Testis (tissue), 3 donors: ENCODE data around the gene TM4SF5. TPM values are rescaled to one million over a fixed set of nuclear protein-coding genes. Genes with fewer than 3 reads are reported as not detected.

Experiments used
- DNase-seq: peaks from one replicate; pipeline ENCODE4 v3.0.0-alpha.2; 2019
- H3K27ac ChIP-seq, 2 donors: fragments of 200-600 bp; sonication (generic); one replicate each; pipeline ENCODE4 v1.5.1; 2019
- H3K27me3 ChIP-seq: fragments of 200-600 bp; sonication (generic); one replicate; pipeline ENCODE4 v1.5.1; 2019
- H3K36me3 ChIP-seq: fragments of 200-600 bp; sonication (generic); one replicate; pipeline ENCODE4 v1.5.1; 2017; ENCODE audit warnings: low read depth; ENCODE audit errors: missing control alignments
- H3K4me1 ChIP-seq: fragments of 200-600 bp; sonication (generic); one replicate; pipeline ENCODE4 v1.5.1; 2019
- H3K4me3 ChIP-seq, 2 donors: fragments of 200-600 bp; sonication (generic); one replicate each; pipeline ENCODE4 v1.5.1; 2017 to 2019
- H3K9me3 ChIP-seq: fragments of 200-600 bp; sonication (generic); one replicate; pipeline ENCODE4 v1.5.1; 2017
- CTCF ChIP-seq, 3 experiments: fragments of 450-650 bp in 2 of 3; fragments of 200-600 bp in 1 of 3; sonication (generic) in 1 of 3; IDR thresholded peaks; one replicate each; pipeline ENCODE4 v1.5.1; 2016 to 2019; ENCODE audit warnings: antibody characterized with exemption in 3 of 3, mild to moderate bottlenecking in 2 of 3, moderate library complexity in 1 of 3
- POLR2A ChIP-seq: fragments of 450-650 bp; IDR thresholded peaks from one replicate; pipeline ENCODE4 v1.6.1; 2017; ENCODE audit warnings: antibody characterized with exemption, mild to moderate bottlenecking, moderate library complexity
- WGBS, 2 donors: methylation state at CpG; one replicate each; pipeline ENCODE4 v1.1.5; 2018; 5-methylcytosine and 5-hydroxymethylcytosine counted together
- intact Hi-C: fragments of 100-400 bp; cut with DNase I; formaldehyde crosslinking; loops from one replicate; pipeline ENCODE4 v1.15.1; 2023; ENCODE audit warnings: low total_unique reads
- polyA plus RNA-seq: library from polyadenylated mRNA; stranded (reverse); fragments of 350-450 nt; fragmentation: Illumina TruSeq; extraction: RNeasy Lipid Tissue Mini Kit (QIAGEN cat#74804); gene quantifications from one replicate; pipeline ENCODE4 v1.2.3, GENCODE V29; 2014; ENCODE audit warnings: low read depth, low replicate concordance; ENCODE audit not compliant: insufficient read depth
- total RNA-seq, 2 donors: library from RNA; depleted of rRNA; stranded (reverse); fragments of >200 nt; gene quantifications; one replicate each; pipeline ENCODE4 v1.2.3, GENCODE V29; 2016

Gene TM4SF5
- total and polyA plus RNA-seq, 3 donors from 2014 or later: 1.5 TPM; not detected in 2

- no peaks in the 10 kb centered on the region for H3K36me3 ChIP-seq
- TF ChIP-seq POLR2A (no peak), CTCF (IDR thresholded peaks at IDR 0.05) (peak; percentile 67 to 88 (median 84))
- intact Hi-C loops: loop anchor here (5.0 kb wide), 1 partner anchor 97 kb away; no protein-coding TSS in a partner anchor
- 0 to 1% methylated on average over 34 to 87 of the region's 91 CpGs for WGBS, 2 donors
- peak overlapping the region; percentile 59 to 72 for H3K4me3 ChIP-seq
- DNase-seq: peak; percentile 82
- no peaks in the 10 kb centered on the region for H3K27me3 ChIP-seq
- peak overlapping the region; percentile 71 to 91 for H3K27ac ChIP-seq
- no peaks in the 10 kb centered on the region for H3K9me3 ChIP-seq
- H3K4me1 ChIP-seq: peaks cover 24% of the 10 kb centered on the region
These were observed 18.4 kb downstream of the TM4SF5 start for GRCh38 chr17:4789951-4790704.

- peaks cover 24% of the 10 kb centered on the region for H3K4me1 ChIP-seq
- no peaks in the 10 kb centered on the region for H3K9me3 ChIP-seq
- peak overlapping the region; percentile 71 to 91 for H3K27ac ChIP-seq
- DNase-seq: no peak
- H3K4me3 ChIP-seq: peak overlapping the region; percentile 59 to 72
- intact Hi-C loops: loop anchor here (5.0 kb wide), 1 partner anchor 97 kb away; no protein-coding TSS in a partner anchor
- 23 to 26% methylated on average over 7 of the region's 7 CpGs for WGBS, 2 donors
- no peak for TF ChIP-seq CTCF (IDR thresholded peaks at IDR 0.05)
- no peak for TF ChIP-seq POLR2A
- no peaks in the 10 kb centered on the region for H3K36me3 ChIP-seq
- H3K27me3 ChIP-seq: no peaks in the 10 kb centered on the region
These were observed 19.0 kb downstream of the TM4SF5 start for GRCh38 chr17:4790705-4791088.

- peak overlapping the region in 1 of 2 donors; percentile 85 for H3K27ac ChIP-seq
- DNase-seq: no peak
- intact Hi-C loops: no loop called here
- H3K4me1 ChIP-seq: peaks cover 4% of the 10 kb centered on the region
- 71 to 81% methylated on average over 1 of the region's 1 CpG for WGBS, 2 donors
- H3K9me3 ChIP-seq: no peaks in the 10 kb centered on the region
- H3K36me3 ChIP-seq: no peaks in the 10 kb centered on the region
- peak overlapping the region in 1 of 2 donors; percentile 79 for H3K4me3 ChIP-seq
- TF ChIP-seq CTCF (IDR thresholded peaks at IDR 0.05): no peak
- no peak for TF ChIP-seq POLR2A
- H3K27me3 ChIP-seq: no peaks in the 10 kb centered on the region
These were observed 23.5 kb downstream of the TM4SF5 start for GRCh38 chr17:4795168-4795567.

GRCh38 chr17:4796552-4796920 lies 24.9 kb downstream of the TM4SF5 start:
- Histone ChIP-seq H3K4me1 (peaks cover 4% of the 10 kb centered on the region), H3K9me3 (no peaks in the 10 kb centered on the region), H3K27ac (peak overlapping the region; percentile 60 to 85), H3K4me3 (peak overlapping the region; percentile 73 to 79), H3K36me3 (no peaks in the 10 kb centered on the region), H3K27me3 (no peaks in the 10 kb centered on the region)
- intact Hi-C loops: no loop called here
- 0 to 2% methylated on average over 7 of the region's 7 CpGs for WGBS, 2 donors
- peak; percentile 53 for DNase-seq
- TF ChIP-seq CTCF (IDR thresholded peaks at IDR 0.05) (no peak), POLR2A (no peak)
